Measurements from ENCODE around the gene C14orf180.

GRCh38 chr14:104567141-104567956, 12.2 kb upstream of the C14orf180 start:
- no peak for TF ChIP-seq POLR2A (IDR thresholded peaks at IDR 0.05)
- TF ChIP-seq CTCF (IDR thresholded peaks at IDR 0.05): no peak
